NCI-H2107 (cell line): ENCODE measurements around the gene YIPF5.

ENCODE experiments used
- DNase-seq: peaks from one replicate; lab custom pipeline; 2025; lab: John Stamatoyannopoulos, UW

Gene YIPF5

GRCh38 chr5:144170276-144171024 lies at the start of gene YIPF5, which contains the start of gene KCTD16:
Gene YIPF5 (minus strand): TSS chr5:144170659. CDS start chr5:144169955, 704 bp downstream.
Gene KCTD16 (plus strand): TSS chr5:144170873.
- DNase-seq, result peak; percentile 68

DNA sequence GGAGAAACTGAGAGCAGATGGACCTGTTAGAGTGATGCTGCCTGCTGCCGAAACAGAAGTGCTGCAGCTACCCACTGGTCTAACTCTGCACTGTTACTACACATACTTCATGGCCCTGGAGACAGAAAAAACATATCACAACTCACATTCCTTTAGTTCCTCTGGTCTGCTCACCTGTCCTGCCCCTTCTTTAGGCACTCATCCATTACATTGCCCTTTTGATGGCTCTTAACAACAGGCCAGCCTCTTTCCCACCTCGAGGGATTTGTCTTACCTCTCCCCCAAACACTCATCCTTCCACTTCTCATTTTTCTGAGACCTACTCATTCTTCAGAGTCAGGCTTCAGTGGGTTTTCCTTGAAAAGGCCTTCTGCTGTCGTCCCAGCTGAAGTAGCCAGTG lies 49.4 kb upstream of the YIPF5 start:
- DNase-seq, result no peak

DNA sequence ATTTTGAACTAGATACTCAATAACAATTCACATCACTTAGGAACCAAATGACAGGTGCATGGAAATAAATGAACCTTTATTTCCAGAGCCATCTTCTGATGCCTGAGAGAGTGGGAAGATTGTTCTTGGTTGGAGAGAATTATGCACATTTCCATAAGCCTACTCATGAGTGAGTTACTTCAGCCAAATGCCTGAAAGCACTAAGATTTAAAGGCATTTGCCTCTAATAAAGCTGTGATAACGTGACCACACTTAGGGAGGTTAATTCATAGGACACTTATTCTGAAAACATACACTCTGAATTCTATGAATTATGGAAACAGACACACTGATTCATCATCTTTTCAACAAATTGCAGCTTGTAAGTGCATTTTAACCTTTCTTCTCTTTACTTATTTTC lies 40.2 kb upstream of the YIPF5 start:
- no peak for DNase-seq

GRCh38 chr5:144209361-144209760 lies 38.9 kb upstream of the YIPF5 start:
- no peak for DNase-seq

GRCh38 chr5:144207875-144208444 lies 37.5 kb upstream of the YIPF5 start:
- DNase-seq, result no peak

DNA sequence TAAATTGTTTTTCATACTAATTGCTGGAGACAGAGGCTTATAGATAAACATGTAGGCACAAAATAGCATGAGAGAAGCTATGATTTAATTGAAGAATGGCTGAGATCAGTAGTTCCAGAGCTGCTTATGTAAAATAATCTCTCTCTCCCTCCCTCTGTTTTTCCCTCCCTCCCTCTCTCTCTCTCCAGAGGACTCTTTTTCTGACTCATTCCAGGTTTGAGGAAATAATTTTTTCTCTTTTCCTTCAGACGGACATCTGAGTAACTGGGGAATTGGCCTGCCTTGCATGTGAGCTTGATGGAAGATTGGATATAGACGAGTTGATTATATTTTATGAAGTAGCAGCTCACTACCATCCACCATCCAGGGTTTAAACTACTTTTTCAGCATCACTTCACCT lies 35.7 kb upstream of the YIPF5 start:
- no peak for DNase-seq

- DNase-seq, result no peak
Measured at GRCh38 chr5:144205141-144205551, 34.7 kb upstream of the YIPF5 start.

- no peak for DNase-seq
Measured at GRCh38 chr5:144203750-144204596, 33.5 kb upstream of the YIPF5 start.

GRCh38 chr5:144202726-144203125 lies 32.3 kb upstream of the YIPF5 start:
- DNase-seq, result no peak

- DNase-seq, result no peak
Measured at GRCh38 chr5:144202072-144202471, 31.6 kb upstream of the YIPF5 start.

DNA sequence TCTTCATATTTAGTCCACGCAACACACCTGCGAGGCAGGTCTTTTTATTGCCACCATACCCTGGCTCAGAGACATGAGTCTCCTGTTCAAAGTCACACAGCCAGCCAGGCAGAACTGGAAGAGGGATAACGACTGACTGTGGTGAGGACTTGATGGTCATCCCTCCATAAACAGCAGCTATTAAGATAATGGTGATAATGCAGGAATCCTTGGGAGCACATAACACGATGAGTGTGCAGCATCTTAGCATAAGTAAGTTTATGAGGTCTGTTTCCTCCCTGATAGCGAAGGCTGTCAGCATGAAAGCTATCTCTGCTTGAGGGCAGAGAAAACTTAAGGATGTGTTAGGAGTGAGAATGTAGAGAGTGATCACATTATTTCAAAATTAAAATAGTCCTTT lies 31.1 kb upstream of the YIPF5 start:
- DNase-seq, result no peak

DNA sequence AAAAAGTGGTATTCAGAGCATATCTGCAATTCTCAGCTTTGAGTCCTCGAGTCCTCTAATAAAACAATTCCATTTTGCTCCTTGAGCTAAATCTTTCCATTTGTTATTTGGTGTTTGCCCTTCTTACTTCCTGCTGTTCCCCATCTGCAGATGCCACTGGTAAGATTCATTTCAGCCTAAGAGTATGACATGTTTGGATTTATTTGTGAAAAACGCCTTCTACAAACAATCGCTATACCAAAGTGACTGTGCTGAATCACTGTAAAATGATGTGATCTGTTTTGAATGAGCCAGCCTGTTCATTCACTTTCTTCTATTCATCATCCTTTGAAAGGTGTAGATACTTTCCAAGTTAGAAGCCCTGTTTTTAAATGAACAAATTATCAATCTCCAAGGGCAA lies 27.9 kb upstream of the YIPF5 start:
- DNase-seq, result no peak

GRCh38 chr5:144196612-144197011 lies 26.2 kb upstream of the YIPF5 start:
- DNase-seq, result no peak

DNA sequence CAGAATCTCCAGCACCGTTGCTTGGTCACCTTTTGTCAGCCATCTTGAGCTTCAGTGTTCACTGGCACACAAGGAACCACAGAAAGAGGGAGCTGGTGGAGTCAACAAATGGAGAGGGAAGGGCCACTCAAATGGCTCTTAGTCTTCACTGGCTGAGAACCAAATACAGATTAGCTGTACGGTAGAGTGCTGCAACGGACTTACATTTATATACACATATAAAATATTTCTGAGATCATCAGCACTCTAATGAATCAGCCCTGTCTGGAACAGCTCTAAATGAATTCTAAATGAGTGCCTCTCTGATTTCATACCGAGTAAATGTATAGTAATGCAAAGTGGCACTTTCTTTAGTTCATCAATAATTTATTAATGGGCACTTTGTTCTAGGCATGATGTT lies 25.0 kb upstream of the YIPF5 start:
- no peak for DNase-seq

DNA sequence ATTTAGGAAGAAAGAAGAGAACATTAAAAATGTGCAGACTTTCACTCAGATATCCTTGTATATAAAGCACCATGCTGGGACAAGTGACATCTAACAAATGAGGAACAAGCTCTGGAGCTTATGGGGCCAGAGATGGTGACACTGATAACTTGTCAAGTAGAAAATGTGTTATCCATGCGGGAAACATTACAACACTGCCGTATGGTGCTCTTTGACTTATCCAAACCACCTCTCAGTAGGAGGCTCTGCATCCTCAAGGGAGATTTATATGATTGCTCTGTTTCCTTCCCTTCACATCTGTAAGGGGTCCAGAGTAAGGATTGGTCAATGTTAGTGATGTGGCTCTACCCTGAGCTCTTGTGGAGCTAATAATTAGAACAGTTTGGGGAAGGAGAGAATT lies 23.7 kb upstream of the YIPF5 start:
- DNase-seq, result no peak

DNA sequence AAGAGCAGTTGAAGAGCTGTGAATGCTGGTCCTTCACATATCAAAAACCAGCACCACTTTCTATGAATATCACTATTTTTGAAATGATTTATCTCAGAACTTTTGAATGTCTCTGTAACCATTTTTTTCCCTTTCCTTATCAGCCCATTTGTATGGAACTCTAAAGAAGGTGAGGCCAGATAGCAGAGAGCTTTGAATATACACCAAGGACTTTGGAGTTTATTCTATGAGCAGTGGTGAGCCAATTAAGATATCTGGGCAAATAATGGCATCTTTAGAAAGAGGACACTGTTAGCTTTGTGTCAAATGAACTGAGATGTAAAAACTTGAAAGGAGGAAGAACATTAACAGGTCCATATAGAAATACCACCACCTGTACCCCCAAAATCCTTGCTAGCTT lies 22.2 kb upstream of the YIPF5 start:
- no peak for DNase-seq

DNA sequence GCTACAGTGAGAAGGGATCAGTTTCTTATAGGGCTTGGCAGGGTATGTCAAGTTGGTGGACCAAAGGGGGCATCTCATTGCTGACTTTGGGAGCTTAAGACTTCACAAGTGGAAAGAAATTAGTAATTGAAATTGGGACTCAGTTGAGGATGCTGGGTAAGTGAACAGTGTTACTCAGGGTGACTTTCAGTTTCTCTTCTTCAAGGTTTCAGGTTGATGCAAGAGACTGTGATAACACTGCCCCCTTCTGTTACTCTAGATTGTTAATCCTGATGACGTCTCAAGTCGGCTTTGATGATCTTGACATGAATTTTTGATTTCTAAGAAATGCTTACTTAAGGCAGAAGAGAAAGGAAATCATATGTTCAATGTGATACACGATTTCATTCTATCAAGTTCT lies 21.5 kb upstream of the YIPF5 start:
- no peak for DNase-seq

- no peak for DNase-seq
Measured at GRCh38 chr5:144191531-144191930, 21.1 kb upstream of the YIPF5 start.

GRCh38 chr5:144189800-144190429 lies 19.5 kb upstream of the YIPF5 start:
- no peak for DNase-seq

DNA sequence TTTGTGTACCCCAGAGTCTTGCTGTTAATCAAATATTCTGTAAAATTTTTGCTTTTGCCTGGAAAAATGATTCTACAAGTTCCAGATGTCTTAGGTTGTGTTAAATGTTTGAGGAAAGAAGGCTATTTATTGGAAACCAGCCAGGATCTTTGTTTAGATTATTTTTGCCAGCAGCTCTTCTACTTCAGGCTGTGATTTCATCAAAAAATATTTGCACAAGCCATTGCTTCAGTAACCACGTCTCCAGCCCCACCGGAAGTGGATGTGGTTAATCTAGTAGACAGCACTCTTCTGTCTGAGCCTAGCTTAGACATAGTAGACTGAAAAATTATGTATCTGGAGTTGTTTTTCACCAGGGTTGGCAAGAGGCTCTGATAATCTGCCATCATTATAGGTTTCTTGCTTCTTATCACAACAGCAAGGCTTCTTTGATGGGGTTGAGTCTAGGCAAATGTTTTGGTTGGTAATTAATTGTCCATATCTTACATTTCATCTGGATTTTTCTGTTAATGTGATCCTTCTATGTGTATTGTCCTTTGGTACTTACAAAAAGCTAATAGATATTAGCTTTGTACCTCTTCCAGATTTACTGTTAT lies 17.3 kb upstream of the YIPF5 start:
- DNase-seq, result no peak

DNA sequence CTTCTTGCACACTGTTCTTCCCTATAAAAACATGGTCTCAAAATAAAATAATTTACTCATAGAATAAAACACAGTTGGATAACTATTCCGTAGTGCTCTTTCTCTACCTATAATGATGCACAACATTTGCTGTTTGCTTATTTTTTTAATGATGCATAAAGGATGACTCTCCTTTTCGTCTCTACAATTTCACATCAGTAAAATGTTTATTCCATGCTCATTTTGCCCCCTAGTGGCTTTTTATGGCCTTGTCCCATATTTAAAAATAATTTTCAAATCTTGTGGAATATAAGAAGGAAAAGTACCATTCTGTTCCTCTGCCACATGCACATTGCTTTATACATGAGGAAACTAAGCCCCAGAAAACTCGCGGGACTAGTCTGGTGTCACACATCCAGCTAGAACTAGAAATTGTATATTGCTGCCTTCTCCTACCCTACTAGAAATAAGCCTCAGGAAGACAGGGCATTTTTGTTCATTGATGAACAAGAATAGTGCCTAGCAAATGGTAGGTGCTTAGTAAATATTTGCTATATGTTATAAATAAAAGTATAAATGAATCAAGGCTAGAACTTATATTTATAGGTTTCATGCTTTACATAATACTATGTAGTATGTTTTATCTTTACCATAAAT lies 12.9 kb upstream of the YIPF5 start:
- DNase-seq, result no peak

DNA sequence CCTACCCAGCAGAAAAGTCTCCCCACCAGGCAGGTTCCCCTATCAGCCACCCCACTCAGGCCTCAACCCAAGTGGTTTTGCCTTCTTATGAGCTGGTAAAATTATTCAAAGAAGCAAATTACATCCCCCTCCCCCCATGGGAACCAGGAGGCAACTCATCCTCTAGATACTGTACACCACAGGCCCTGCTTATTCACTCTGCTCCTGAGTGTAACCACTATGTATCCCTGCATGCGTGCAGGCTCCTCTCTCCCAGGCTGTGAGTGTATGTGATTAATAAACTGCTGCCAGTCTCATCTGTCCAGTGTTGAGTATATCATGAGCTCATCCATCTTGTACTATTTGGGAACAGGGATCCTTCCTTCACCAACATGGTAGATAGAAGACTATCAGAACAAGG lies 8.8 kb upstream of the YIPF5 start:
- DNase-seq, result no peak
